ENCODE data around the gene PFKFB2.

DNA sequence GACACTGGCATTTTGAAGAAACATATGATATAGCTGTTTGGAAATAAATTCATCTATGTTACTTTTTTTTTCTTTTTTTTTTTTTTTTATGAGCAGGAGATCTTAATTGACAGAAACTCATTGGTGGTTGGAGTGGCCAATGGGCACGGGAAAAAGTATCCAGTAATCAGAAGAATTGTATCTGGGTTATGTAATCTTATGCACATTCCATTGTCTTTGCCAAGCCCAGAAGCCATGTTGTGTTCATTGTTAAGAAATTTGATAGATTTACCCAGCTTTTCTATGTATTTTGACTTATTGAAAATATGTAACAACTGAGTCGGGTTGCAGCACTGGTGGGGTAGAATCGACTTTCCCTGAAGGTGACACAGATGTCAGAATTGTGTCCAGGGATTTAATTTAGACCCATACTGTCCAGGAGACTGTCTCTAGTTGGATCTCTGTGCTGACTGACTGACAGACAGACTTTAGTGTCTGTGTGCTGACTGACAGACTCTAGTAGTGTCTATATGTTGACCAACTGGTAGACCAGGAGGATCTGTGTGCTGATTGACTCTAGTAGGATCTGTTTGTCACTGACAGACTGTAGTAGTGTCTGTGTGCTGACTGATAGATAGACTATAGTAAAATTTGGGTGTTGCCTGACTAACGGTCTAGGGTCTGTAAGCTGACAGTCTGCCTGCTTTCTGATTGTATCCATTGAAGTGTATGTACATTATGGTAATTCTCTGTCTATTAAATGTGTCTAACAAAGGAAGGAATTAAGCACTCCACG is 23.3 kb downstream of the PFKFB2 start:
- TF ChIP-seq, protein P1, sequence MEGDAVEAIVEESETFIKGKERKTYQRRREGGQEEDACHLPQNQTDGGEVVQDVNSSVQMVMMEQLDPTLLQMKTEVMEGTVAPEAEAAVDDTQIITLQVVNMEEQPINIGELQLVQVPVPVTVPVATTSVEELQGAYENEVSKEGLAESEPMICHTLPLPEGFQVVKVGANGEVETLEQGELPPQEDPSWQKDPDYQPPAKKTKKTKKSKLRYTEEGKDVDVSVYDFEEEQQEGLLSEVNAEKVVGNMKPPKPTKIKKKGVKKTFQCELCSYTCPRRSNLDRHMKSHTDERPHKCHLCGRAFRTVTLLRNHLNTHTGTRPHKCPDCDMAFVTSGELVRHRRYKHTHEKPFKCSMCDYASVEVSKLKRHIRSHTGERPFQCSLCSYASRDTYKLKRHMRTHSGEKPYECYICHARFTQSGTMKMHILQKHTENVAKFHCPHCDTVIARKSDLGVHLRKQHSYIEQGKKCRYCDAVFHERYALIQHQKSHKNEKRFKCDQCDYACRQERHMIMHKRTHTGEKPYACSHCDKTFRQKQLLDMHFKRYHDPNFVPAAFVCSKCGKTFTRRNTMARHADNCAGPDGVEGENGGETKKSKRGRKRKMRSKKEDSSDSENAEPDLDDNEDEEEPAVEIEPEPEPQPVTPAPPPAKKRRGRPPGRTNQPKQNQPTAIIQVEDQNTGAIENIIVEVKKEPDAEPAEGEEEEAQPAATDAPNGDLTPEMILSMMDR (IDR thresholded peaks at IDR 0.05; ENCODE audit: poor library complexity, severe bottlenecking): no peak
- TF ChIP-seq, protein P2, sequence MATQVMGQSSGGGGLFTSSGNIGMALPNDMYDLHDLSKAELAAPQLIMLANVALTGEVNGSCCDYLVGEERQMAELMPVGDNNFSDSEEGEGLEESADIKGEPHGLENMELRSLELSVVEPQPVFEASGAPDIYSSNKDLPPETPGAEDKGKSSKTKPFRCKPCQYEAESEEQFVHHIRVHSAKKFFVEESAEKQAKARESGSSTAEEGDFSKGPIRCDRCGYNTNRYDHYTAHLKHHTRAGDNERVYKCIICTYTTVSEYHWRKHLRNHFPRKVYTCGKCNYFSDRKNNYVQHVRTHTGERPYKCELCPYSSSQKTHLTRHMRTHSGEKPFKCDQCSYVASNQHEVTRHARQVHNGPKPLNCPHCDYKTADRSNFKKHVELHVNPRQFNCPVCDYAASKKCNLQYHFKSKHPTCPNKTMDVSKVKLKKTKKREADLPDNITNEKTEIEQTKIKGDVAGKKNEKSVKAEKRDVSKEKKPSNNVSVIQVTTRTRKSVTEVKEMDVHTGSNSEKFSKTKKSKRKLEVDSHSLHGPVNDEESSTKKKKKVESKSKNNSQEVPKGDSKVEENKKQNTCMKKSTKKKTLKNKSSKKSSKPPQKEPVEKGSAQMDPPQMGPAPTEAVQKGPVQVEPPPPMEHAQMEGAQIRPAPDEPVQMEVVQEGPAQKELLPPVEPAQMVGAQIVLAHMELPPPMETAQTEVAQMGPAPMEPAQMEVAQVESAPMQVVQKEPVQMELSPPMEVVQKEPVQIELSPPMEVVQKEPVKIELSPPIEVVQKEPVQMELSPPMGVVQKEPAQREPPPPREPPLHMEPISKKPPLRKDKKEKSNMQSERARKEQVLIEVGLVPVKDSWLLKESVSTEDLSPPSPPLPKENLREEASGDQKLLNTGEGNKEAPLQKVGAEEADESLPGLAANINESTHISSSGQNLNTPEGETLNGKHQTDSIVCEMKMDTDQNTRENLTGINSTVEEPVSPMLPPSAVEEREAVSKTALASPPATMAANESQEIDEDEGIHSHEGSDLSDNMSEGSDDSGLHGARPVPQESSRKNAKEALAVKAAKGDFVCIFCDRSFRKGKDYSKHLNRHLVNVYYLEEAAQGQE (IDR thresholded peaks at IDR 0.05; ENCODE audit: borderline replicate concordance): no peak
- no peak for TF ChIP-seq RAD21 (conservative IDR thresholded peaks at IDR 0.05)
